Liver (tissue), 2 donors: ENCODE results near the gene OR7A10.

ENCODE experiments used
- TF ChIP-seq, protein P1 (sequence below): fragments of 150-350 bp; IDR thresholded peaks from 2 replicates; pipeline ENCODE4 v1.5.1; 2017; ENCODE audit warnings: improper control_type of control experiment, low read depth, low read length; ENCODE audit not compliant: missing input control
- TF ChIP-seq, protein P2 (sequence below): IDR thresholded peaks from 2 replicates; pipeline ENCODE4 v1.6.1; 2016; ENCODE audit warnings: antibody characterized with exemption, mild to moderate bottlenecking
- donor health status: healthy.

DNA sequence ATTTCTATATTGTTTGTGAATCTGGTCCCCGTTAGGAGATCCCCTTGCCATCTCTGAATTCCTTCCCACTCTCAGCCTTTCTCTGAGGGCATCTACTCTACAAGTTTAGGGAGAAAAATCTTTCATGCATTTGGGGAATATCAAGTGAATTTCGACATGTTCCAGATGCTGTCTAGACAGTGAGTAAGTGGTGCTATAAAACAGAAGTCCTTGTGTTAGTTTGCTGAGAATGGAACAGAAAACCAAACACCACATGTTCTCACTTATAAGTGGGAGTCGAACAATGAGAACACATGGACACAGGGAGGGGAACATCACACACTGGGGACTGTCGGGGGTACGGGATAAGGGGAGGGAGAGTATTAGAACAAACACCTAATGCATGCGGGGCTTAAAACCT is 5.1 kb downstream of the OR7A10 start:
- TF ChIP-seq, protein P1, sequence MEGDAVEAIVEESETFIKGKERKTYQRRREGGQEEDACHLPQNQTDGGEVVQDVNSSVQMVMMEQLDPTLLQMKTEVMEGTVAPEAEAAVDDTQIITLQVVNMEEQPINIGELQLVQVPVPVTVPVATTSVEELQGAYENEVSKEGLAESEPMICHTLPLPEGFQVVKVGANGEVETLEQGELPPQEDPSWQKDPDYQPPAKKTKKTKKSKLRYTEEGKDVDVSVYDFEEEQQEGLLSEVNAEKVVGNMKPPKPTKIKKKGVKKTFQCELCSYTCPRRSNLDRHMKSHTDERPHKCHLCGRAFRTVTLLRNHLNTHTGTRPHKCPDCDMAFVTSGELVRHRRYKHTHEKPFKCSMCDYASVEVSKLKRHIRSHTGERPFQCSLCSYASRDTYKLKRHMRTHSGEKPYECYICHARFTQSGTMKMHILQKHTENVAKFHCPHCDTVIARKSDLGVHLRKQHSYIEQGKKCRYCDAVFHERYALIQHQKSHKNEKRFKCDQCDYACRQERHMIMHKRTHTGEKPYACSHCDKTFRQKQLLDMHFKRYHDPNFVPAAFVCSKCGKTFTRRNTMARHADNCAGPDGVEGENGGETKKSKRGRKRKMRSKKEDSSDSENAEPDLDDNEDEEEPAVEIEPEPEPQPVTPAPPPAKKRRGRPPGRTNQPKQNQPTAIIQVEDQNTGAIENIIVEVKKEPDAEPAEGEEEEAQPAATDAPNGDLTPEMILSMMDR: no peak
- TF ChIP-seq, protein P2, sequence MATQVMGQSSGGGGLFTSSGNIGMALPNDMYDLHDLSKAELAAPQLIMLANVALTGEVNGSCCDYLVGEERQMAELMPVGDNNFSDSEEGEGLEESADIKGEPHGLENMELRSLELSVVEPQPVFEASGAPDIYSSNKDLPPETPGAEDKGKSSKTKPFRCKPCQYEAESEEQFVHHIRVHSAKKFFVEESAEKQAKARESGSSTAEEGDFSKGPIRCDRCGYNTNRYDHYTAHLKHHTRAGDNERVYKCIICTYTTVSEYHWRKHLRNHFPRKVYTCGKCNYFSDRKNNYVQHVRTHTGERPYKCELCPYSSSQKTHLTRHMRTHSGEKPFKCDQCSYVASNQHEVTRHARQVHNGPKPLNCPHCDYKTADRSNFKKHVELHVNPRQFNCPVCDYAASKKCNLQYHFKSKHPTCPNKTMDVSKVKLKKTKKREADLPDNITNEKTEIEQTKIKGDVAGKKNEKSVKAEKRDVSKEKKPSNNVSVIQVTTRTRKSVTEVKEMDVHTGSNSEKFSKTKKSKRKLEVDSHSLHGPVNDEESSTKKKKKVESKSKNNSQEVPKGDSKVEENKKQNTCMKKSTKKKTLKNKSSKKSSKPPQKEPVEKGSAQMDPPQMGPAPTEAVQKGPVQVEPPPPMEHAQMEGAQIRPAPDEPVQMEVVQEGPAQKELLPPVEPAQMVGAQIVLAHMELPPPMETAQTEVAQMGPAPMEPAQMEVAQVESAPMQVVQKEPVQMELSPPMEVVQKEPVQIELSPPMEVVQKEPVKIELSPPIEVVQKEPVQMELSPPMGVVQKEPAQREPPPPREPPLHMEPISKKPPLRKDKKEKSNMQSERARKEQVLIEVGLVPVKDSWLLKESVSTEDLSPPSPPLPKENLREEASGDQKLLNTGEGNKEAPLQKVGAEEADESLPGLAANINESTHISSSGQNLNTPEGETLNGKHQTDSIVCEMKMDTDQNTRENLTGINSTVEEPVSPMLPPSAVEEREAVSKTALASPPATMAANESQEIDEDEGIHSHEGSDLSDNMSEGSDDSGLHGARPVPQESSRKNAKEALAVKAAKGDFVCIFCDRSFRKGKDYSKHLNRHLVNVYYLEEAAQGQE: no peak
